H9 (cell line): Measurements from ENCODE around the gene EIF4E2. TPM values are rescaled to one million over a fixed set of nuclear protein-coding genes. Genes with fewer than 3 reads are reported as not detected.
A peak's percentile ranks its signal among the peaks of the same experiment; 100 is the strongest.

ENCODE experiments used
- DNase-seq: peaks from one replicate; pipeline ENCODE4 v3.0.0-alpha.2; 2017
- H2AFZ ChIP-seq: one replicate; pipeline ENCODE4 v1.6.1; 2013; ENCODE audit warnings: mild to moderate bottlenecking, low read length, control low read depth, moderate library complexity
- H2AK5ac ChIP-seq: 2 replicates; pipeline ENCODE4 v1.6.1; 2013; ENCODE audit warnings: low read length, control low read depth, mixed read lengths; ENCODE audit not compliant: insufficient read length
- H2BK120ac ChIP-seq: one replicate; pipeline ENCODE4 v1.6.1; 2013; ENCODE audit warnings: low read depth, mild to moderate bottlenecking, low read length, control low read depth, inconsistent platforms; ENCODE audit not compliant: poor library complexity, severe bottlenecking
- H2BK12ac ChIP-seq: 2 replicates; pipeline ENCODE4 v1.6.1; 2013; ENCODE audit warnings: low read length, control low read depth, mixed read lengths, low read depth; ENCODE audit not compliant: insufficient read length
- H2BK15ac ChIP-seq: 2 replicates; pipeline ENCODE4 v1.6.1; 2013; ENCODE audit warnings: low read depth, low read length, control low read depth
- H2BK20ac ChIP-seq: one replicate; pipeline ENCODE4 v1.6.1; 2013; ENCODE audit warnings: low read depth, mild to moderate bottlenecking, low read length, control low read depth, inconsistent platforms; ENCODE audit not compliant: poor library complexity, severe bottlenecking
- H2BK5ac ChIP-seq: 2 replicates; pipeline ENCODE4 v1.6.1; 2013; ENCODE audit warnings: low read length, control low read depth, mixed read lengths; ENCODE audit not compliant: insufficient read length
- H3K14ac ChIP-seq: 2 replicates; pipeline ENCODE4 v1.6.1; 2013; ENCODE audit warnings: low read length, control low read depth; ENCODE audit not compliant: insufficient read depth
- H3K18ac ChIP-seq: 2 replicates; pipeline ENCODE4 v1.6.1; 2013; ENCODE audit warnings: low read depth, mild to moderate bottlenecking, mixed read lengths, low read length, control low read depth; ENCODE audit not compliant: insufficient read length
- H3K23ac ChIP-seq: 2 replicates; pipeline ENCODE4 v1.6.1; 2013; ENCODE audit warnings: low read length, control low read depth, mixed read lengths, low read depth; ENCODE audit not compliant: insufficient read length
- H3K23me2 ChIP-seq: 2 replicates; pipeline ENCODE4 v1.6.1; 2013; ENCODE audit warnings: low read depth, mild to moderate bottlenecking, mixed read lengths, low read length, control low read depth; ENCODE audit not compliant: insufficient read length, poor library complexity, severe bottlenecking
- H3K27ac ChIP-seq: 2 replicates; pipeline ENCODE4 v1.5.1; 2013; ENCODE audit warnings: low read length, control low read depth, mixed read lengths, low read depth; ENCODE audit not compliant: insufficient read length
- H3K27me3 ChIP-seq: 2 replicates; pipeline ENCODE4 v1.6.1; 2013; ENCODE audit warnings: low read length, control low read depth, inconsistent platforms; ENCODE audit not compliant: insufficient read depth
- H3K4ac ChIP-seq: 2 replicates; pipeline ENCODE4 v1.6.1; 2013; ENCODE audit warnings: low read depth, mild to moderate bottlenecking, control low read depth, inconsistent platforms, low read length, moderate library complexity
- H3K4me1 ChIP-seq: 2 replicates; pipeline ENCODE4 v1.6.1; 2013; ENCODE audit warnings: low read length, control low read depth, inconsistent platforms; ENCODE audit not compliant: insufficient read depth
- H3K4me2 ChIP-seq: 2 replicates; pipeline ENCODE4 v1.6.1; 2013; ENCODE audit warnings: low read length, control low read depth, mixed read lengths; ENCODE audit not compliant: insufficient read length, insufficient read depth
- H3K56ac ChIP-seq: 2 replicates; pipeline ENCODE4 v1.6.1; 2013; ENCODE audit warnings: low read depth, mild to moderate bottlenecking, mixed read lengths, low read length, control low read depth; ENCODE audit not compliant: insufficient read length
- H3K79me1 ChIP-seq: 2 replicates; pipeline ENCODE4 v1.6.1; 2013; ENCODE audit warnings: low read depth, mild to moderate bottlenecking, moderate library complexity, low read length, control low read depth, inconsistent platforms; ENCODE audit not compliant: insufficient read depth, poor library complexity, severe bottlenecking
- H3K79me2 ChIP-seq: 2 replicates; pipeline ENCODE4 v1.6.1; 2013; ENCODE audit warnings: low read length, control low read depth, inconsistent platforms; ENCODE audit not compliant: insufficient read depth
- H3K9ac ChIP-seq: 2 replicates; pipeline ENCODE4 v1.6.1; 2013; ENCODE audit warnings: low read length, control low read depth, mixed read lengths; ENCODE audit not compliant: insufficient read length; ENCODE audit errors: extremely low read depth
- H3K9me3 ChIP-seq: one replicate; pipeline ENCODE4 v1.6.1; 2013; ENCODE audit warnings: low read depth, low read length, inconsistent platforms; ENCODE audit not compliant: control insufficient read depth
- H3T11ph ChIP-seq: one replicate; pipeline ENCODE4 v1.6.1; 2013; ENCODE audit warnings: mild to moderate bottlenecking, low read length, control low read depth, inconsistent platforms
- H4K20me1 ChIP-seq: one replicate; pipeline ENCODE4 v1.6.1; 2013; ENCODE audit not compliant: control insufficient read depth, insufficient read length, insufficient read depth
- H4K5ac ChIP-seq: 2 replicates; pipeline ENCODE4 v1.6.1; 2013; ENCODE audit warnings: low read depth, mild to moderate bottlenecking, mixed read lengths, low read length, control low read depth; ENCODE audit not compliant: insufficient read length
- H4K8ac ChIP-seq: replicated peaks from 2 replicates; pipeline ENCODE4 v1.6.1; 2013; ENCODE audit warnings: low read length, control low read depth, mixed read lengths, low read depth; ENCODE audit not compliant: insufficient read length
- H4K91ac ChIP-seq: 2 replicates; pipeline ENCODE4 v1.6.1; 2013; ENCODE audit warnings: low read depth, mild to moderate bottlenecking, moderate library complexity, mixed read lengths, low read length, control low read depth; ENCODE audit not compliant: insufficient read length
- H3K27ac Mint-ChIP-seq, 3 experiments: 2 replicates in 2 of 3; 3 replicates in 1 of 3; pipeline ENCODE4 v1.8.0; 2020 to 2021; ENCODE audit warnings: mixed read lengths in 3 of 3, mild to moderate bottlenecking in 1 of 3, moderate library complexity in 1 of 3
- H3K27me3 Mint-ChIP-seq: 2 replicates; pipeline ENCODE4 v1.8.0; 2021; ENCODE audit warnings: low read depth, mild to moderate bottlenecking, moderate library complexity, mixed read lengths
- H3K36me3 Mint-ChIP-seq, 3 experiments: 2 replicates in 2 of 3; 3 replicates in 1 of 3; pipeline ENCODE4 v1.8.0; 2020 to 2021; ENCODE audit warnings: low read depth in 3 of 3, mixed read lengths in 3 of 3; ENCODE audit not compliant: insufficient read depth in 1 of 3
- H3K4me1 Mint-ChIP-seq, 2 experiments: 2 replicates each; pipeline ENCODE4 v1.8.0; 2020; ENCODE audit warnings: mixed read lengths in 2 of 2
- H3K4me3 Mint-ChIP-seq, 2 experiments: 2 replicates in 1 of 2; 3 replicates in 1 of 2; pipeline ENCODE4 v1.8.0; 2020 to 2021; ENCODE audit warnings: mild to moderate bottlenecking in 2 of 2, mixed read lengths in 2 of 2, moderate library complexity in 1 of 2
- H3K9me3 Mint-ChIP-seq, 2 experiments: 2 replicates in 1 of 2; 3 replicates in 1 of 2; pipeline ENCODE4 v1.8.0; 2020; ENCODE audit warnings: mild to moderate bottlenecking in 2 of 2, mixed read lengths in 2 of 2, moderate library complexity in 1 of 2
- CTCF ChIP-seq: fragments of 200-600 bp; sonication (generic); conservative IDR thresholded peaks from 3 replicates; pipeline ENCODE4 v1.8.0; 2021; ENCODE audit warnings: antibody characterized with exemption, mild to moderate bottlenecking
- WGBS: extraction: QIAGEN DNeasy Blood & Tissue Kit; methylation state at CpG from one replicate; pipeline ENCODE4 v1.1.7; 2013; ENCODE audit warnings: missing lambda C conversion rate, low lambda C conversion rate, mixed read lengths; ENCODE audit not compliant: insufficient read length; ENCODE audit errors: extremely low coverage; 5-methylcytosine and 5-hydroxymethylcytosine counted together
- total RNA-seq: library from RNA; stranded (reverse); gene quantifications from 2 replicates; pipeline ENCODE4 v1.2.1, GENCODE V29; 2021

EIF4E2 gene
- total RNA-seq, 1 experiment from 2014 or later: 109 TPM

GRCh38 chr2:232503809-232504323 lies 46.6 kb upstream of the EIF4E2 start:
- Histone ChIP-seq H3K27me3 (peaks cover 17% of the 10 kb centered on the region), H2BK15ac (no peak overlapping the region), H3K9me3 (no peaks in the 10 kb centered on the region), H2AK5ac (no peak overlapping the region), H3K18ac (no peak overlapping the region), H4K91ac (no peak overlapping the region), H4K20me1 (peaks cover 3% of the 10 kb centered on the region), H4K8ac (no peak overlapping the region), H2BK12ac (no peak overlapping the region), H2BK5ac (no peak overlapping the region), H3K4me1 (0 out of 2 replicates have a peak, but pooled peaks cover 3% of the 10 kb centered on the region), H3K14ac (no peak overlapping the region), H2BK20ac (no peak overlapping the region), H4K5ac (no peak overlapping the region), H3K4me2 (peak overlapping the region; percentile 88), H3K79me2 (no peaks in the 10 kb centered on the region), H3K56ac (no peak overlapping the region), H3K23ac (no peak overlapping the region), H2AFZ (no peak overlapping the region), H3K27ac (no peak overlapping the region), H2BK120ac (no peak overlapping the region), H3T11ph (no peak overlapping the region), H3K79me1 (no peaks in the 10 kb centered on the region), H3K9ac (no peak overlapping the region), H3K4ac (no peak overlapping the region), H3K23me2 (peaks cover 12% of the 10 kb centered on the region)
- WGBS: no CpG with 5 or more reads among the region's 16 CpGs
- Mint-ChIP-seq H3K4me3 (peak overlapping the region; percentile 58 to 80), H3K4me1 (peaks cover 17 to 67% of the 10 kb centered on the region in 2 experiments), H3K9me3 (no peaks in the 10 kb centered on the region; a peak in 1 of 5 replicates), H3K27me3 (peaks cover 78% of the 10 kb centered on the region), H3K27ac (no peak overlapping the region), H3K36me3 (no peaks in the 10 kb centered on the region)
- no peak for DNase-seq
- TF ChIP-seq CTCF: no peak
